ENCODE measurements around the gene RIMS4. TPM values are rescaled to one million over a fixed set of nuclear protein-coding genes. Genes with fewer than 3 reads are reported as not detected.

The RIMS4 gene
- total RNA-seq, 1 experiment from 2014 or later = 16.3 TPM

DNA sequence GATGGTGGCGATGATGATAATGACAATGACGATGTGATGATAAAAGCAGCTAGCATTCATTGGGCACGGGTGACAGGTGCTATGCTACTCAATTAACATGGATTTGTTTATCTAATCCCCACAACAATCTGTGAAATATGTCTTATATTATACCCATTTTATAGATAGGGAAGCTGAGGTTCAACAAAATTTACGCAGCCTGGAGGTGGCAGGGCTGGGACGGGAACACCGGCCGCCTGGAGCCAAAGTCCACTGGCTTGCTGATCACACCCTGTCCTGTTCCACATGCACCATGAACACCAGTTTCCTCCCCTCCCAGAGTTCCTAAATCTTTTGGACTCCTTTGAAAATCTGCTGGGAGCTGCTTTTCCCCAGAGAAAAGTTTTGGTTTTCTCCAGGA is 23.0 kb downstream of the RIMS4 start:
- H3K4me2 ChIP-seq (ENCODE audit: insufficient read depth, insufficient read length, low read length) = no peak overlapping the region
- no CpG with 5 or more reads among the region's 7 CpGs for WGBS (ENCODE audit: extremely low coverage, insufficient read length, low lambda C conversion rate)
- Mint-ChIP-seq H3K36me3 (ENCODE audit: insufficient read depth in 1 of 3, low read depth in 3 of 3) (peaks cover 0 to 4% (median 0%) of the 10 kb centered on the region in 3 experiments; a peak in 1 of 7 replicates), H3K9me3 (no peaks in the 10 kb centered on the region), H3K4me3 (no peak overlapping the region), H3K27me3 (ENCODE audit: low read depth) (peaks cover 3% of the 10 kb centered on the region; the same call in 1 of the 2 replicates), H3K27ac (peak overlapping the region in 1 of 3 experiments; percentile 0; a peak in 1 of 7 replicates), H3K4me1 (peaks cover 33 to 46% of the 10 kb centered on the region in 2 experiments)
- no peaks in the 10 kb centered on the region for H3K9me3 ChIP-seq (ENCODE audit: control insufficient read depth, low read depth, low read length)
- no peak overlapping the region for H4K5ac ChIP-seq (ENCODE audit: insufficient read length, low read depth, low read length)
- H3K18ac ChIP-seq (ENCODE audit: insufficient read length, low read depth, low read length) = no peak overlapping the region
- H3K9ac ChIP-seq (ENCODE audit: extremely low read depth, insufficient read length, low read length) = no peak overlapping the region
- H2AFZ ChIP-seq (ENCODE audit: low read length) = no peak overlapping the region
- H2AK5ac ChIP-seq (ENCODE audit: insufficient read length, low read length) = no peak overlapping the region
- no peaks in the 10 kb centered on the region for H3K79me1 ChIP-seq (ENCODE audit: insufficient read depth, low read depth, low read length, poor library complexity, severe bottlenecking)
- H3K23me2 ChIP-seq (ENCODE audit: insufficient read length, low read depth, low read length, poor library complexity, severe bottlenecking) = no peaks in the 10 kb centered on the region
- H3K79me2 ChIP-seq (ENCODE audit: insufficient read depth, low read length) = no peaks in the 10 kb centered on the region
- H3K56ac ChIP-seq (ENCODE audit: insufficient read length, low read depth, low read length) = no peak overlapping the region
- H3K27me3 ChIP-seq (ENCODE audit: insufficient read depth, low read length) = no peaks in the 10 kb centered on the region
- TF ChIP-seq CTCF (conservative IDR thresholded peaks at IDR 0.05) = no peak
- no peak overlapping the region for H2BK5ac ChIP-seq (ENCODE audit: insufficient read length, low read length)
- peaks cover 17% of the 10 kb centered on the region; the same call in 1 of the 2 replicates for H3K4me1 ChIP-seq (ENCODE audit: insufficient read depth, low read length)
- no peak overlapping the region for H3K4ac ChIP-seq (ENCODE audit: low read depth, low read length)
- no peak overlapping the region for H3K23ac ChIP-seq (ENCODE audit: insufficient read length, low read depth, low read length)
- no peak overlapping the region for H2BK12ac ChIP-seq (ENCODE audit: insufficient read length, low read depth, low read length)
- no peak overlapping the region for H2BK120ac ChIP-seq (ENCODE audit: low read depth, low read length, poor library complexity, severe bottlenecking)
- no peak for DNase-seq
- H4K91ac ChIP-seq (ENCODE audit: insufficient read length, low read depth, low read length) = no peak overlapping the region
- H2BK15ac ChIP-seq (ENCODE audit: low read depth, low read length) = no peak overlapping the region
- no peak overlapping the region for H3K27ac ChIP-seq (ENCODE audit: insufficient read length, low read depth, low read length)
- no peak overlapping the region for H3K14ac ChIP-seq (ENCODE audit: insufficient read depth, low read length)
- no peaks in the 10 kb centered on the region for H4K20me1 ChIP-seq (ENCODE audit: control insufficient read depth, insufficient read depth, insufficient read length)
- no peak overlapping the region for H3T11ph ChIP-seq (ENCODE audit: low read length)
- no peak overlapping the region for H4K8ac ChIP-seq (replicated peaks; ENCODE audit: insufficient read length, low read depth, low read length)
- no peak overlapping the region for H2BK20ac ChIP-seq (ENCODE audit: low read depth, low read length, poor library complexity, severe bottlenecking)

All from H9 (cell line).